ENCODE results near the gene ZNF335.

Gene ZNF335

GRCh38 chr20:45968081-45968671 lies 3.8 kb downstream of the ZNF335 start:
- no peaks in the 10 kb centered on the region for H3K27me3 ChIP-seq (ENCODE audit: insufficient read depth, poor library complexity, severe bottlenecking)
- H3K27ac ChIP-seq (ENCODE audit: poor library complexity, severe bottlenecking): no peak overlapping the region
- ATAC-seq (ENCODE audit: low read depth): no peak
- H3K9me3 ChIP-seq (ENCODE audit: severe bottlenecking): no peaks in the 10 kb centered on the region
- peak; percentile 83 for DNase-seq (ENCODE audit: low spot score)
- H3K4me3 ChIP-seq (ENCODE audit: severe bottlenecking): no peak overlapping the region
- peaks cover 12% of the 10 kb centered on the region for H3K4me1 ChIP-seq (ENCODE audit: insufficient read depth, poor library complexity, severe bottlenecking)
- no peak for TF ChIP-seq CTCF (IDR thresholded peaks at IDR 0.05; ENCODE audit: poor library complexity, severe bottlenecking)
- H3K36me3 ChIP-seq (ENCODE audit: low read depth): peaks cover 64% of the 10 kb centered on the region

GRCh38 chr20:45967551-45968080 lies 4.4 kb downstream of the ZNF335 start:
- Histone ChIP-seq H3K36me3 (ENCODE audit: low read depth) (peaks cover 70% of the 10 kb centered on the region), H3K4me1 (ENCODE audit: insufficient read depth, poor library complexity, severe bottlenecking) (peaks cover 7% of the 10 kb centered on the region), H3K9me3 (ENCODE audit: severe bottlenecking) (no peaks in the 10 kb centered on the region), H3K27me3 (ENCODE audit: insufficient read depth, poor library complexity, severe bottlenecking) (no peaks in the 10 kb centered on the region), H3K4me3 (ENCODE audit: severe bottlenecking) (no peak overlapping the region), H3K27ac (ENCODE audit: poor library complexity, severe bottlenecking) (no peak overlapping the region)
- DNase-seq (ENCODE audit: low spot score): peak; percentile 81
- TF ChIP-seq CTCF (IDR thresholded peaks at IDR 0.05; ENCODE audit: poor library complexity, severe bottlenecking): no peak
- ATAC-seq (ENCODE audit: low read depth): no peak

GRCh38 chr20:45965169-45966002 lies 6.6 kb downstream of the ZNF335 start:
- TF ChIP-seq CTCF (IDR thresholded peaks at IDR 0.05; ENCODE audit: poor library complexity, severe bottlenecking): no peak
- Histone ChIP-seq H3K4me3 (ENCODE audit: severe bottlenecking) (no peak overlapping the region), H3K27ac (ENCODE audit: poor library complexity, severe bottlenecking) (no peak overlapping the region), H3K36me3 (ENCODE audit: low read depth) (peaks cover 92% of the 10 kb centered on the region), H3K9me3 (ENCODE audit: severe bottlenecking) (no peaks in the 10 kb centered on the region), H3K4me1 (ENCODE audit: insufficient read depth, poor library complexity, severe bottlenecking) (peaks cover 5% of the 10 kb centered on the region), H3K27me3 (ENCODE audit: insufficient read depth, poor library complexity, severe bottlenecking) (no peaks in the 10 kb centered on the region)
- ATAC-seq (ENCODE audit: low read depth) (no peak), DNase-seq (ENCODE audit: low spot score) (peak; percentile 76)

- H3K4me3 ChIP-seq (ENCODE audit: severe bottlenecking): no peak overlapping the region
- DNase-seq (ENCODE audit: low spot score) (peak; percentile 72), ATAC-seq (ENCODE audit: low read depth) (no peak)
- H3K27ac ChIP-seq (ENCODE audit: poor library complexity, severe bottlenecking): no peak overlapping the region
- H3K36me3 ChIP-seq (ENCODE audit: low read depth): peaks cover 96% of the 10 kb centered on the region
- no peaks in the 10 kb centered on the region for H3K4me1 ChIP-seq (ENCODE audit: insufficient read depth, poor library complexity, severe bottlenecking)
- TF ChIP-seq CTCF (IDR thresholded peaks at IDR 0.05; ENCODE audit: poor library complexity, severe bottlenecking): no peak
- no peaks in the 10 kb centered on the region for H3K27me3 ChIP-seq (ENCODE audit: insufficient read depth, poor library complexity, severe bottlenecking)
- H3K9me3 ChIP-seq (ENCODE audit: severe bottlenecking): no peaks in the 10 kb centered on the region
Measured at GRCh38 chr20:45964006-45964400, 8.0 kb downstream of the ZNF335 start.

Data from RWPE2 (cell line).